Hematopoietic multipotent progenitor cell treated with erythropoietin and hydrocortisone succinate and interleukin-3 and kit ligand, for 8 days (in vitro differentiated cells): ENCODE measurements around the gene ZNF549.

Experiments used
- DNase-seq: peaks from one replicate; pipeline ENCODE4 v3.0.0-alpha.2; 2015

Gene ZNF549

DNA sequence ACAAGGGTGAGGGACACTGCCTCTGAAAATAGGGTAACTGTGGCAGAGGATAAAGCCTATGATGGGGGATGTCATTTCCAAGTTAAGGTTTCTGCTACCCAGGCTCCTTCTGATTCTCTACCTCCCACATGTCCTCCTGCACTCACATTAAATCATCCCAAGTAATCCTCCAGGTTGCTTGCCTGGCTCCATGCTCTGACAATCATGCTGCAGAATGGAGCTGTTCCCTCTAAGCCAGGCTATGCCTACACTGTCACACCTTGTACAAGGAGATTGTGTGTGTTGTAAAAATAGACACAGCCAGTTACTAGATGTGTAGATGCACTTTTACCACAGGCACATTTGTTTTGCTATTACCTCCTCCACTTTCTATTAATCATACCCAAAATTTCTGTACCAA is 43.6 kb downstream of the ZNF549 start:
- no peak for DNase-seq

DNA sequence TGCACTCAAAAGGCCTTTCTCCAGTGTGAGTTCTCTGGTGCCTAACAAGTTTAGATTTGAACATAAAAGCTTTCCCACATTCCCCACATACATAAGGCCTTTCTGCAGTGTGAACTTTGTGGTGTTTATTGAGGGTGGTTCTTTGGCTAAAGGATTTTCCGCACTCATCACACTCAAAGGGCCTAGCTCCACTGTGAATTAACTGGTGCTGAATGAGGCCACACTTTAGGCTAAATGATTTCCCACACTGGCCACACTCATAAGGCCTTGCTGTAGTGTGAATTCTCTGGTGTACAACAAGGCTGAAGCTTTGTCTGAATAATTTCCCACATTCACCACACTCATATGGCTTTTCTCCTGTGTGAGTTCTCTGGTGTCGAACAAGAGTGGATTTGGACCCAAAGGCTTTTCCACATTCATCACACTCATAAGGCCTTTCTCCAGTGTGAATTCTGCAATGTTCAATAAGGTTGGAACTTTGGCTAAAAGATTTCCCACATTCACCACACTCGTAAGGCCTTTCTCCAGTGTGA is 45.3 kb downstream of the ZNF549 start:
- no peak for DNase-seq

DNA sequence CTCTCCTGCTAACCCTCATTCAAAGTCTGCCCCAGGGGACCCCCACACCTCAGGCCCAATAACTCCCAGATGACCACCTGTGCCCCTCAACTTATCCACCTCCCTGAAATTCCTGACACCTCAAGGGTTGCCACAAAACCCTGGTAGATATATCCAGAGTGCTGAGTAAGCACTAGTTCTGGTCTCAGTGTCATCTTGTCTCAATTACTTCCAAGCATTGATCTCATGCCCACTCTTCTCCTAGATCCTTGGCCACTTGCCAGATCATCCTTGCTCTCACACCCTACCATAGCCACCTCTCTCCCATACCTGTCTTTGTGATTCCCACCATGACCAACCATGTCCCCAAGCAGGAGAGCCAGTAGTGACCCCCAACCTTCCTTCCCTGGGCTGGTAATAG is 49.5 kb downstream of the ZNF549 start:
- no peak for DNase-seq

DNA sequence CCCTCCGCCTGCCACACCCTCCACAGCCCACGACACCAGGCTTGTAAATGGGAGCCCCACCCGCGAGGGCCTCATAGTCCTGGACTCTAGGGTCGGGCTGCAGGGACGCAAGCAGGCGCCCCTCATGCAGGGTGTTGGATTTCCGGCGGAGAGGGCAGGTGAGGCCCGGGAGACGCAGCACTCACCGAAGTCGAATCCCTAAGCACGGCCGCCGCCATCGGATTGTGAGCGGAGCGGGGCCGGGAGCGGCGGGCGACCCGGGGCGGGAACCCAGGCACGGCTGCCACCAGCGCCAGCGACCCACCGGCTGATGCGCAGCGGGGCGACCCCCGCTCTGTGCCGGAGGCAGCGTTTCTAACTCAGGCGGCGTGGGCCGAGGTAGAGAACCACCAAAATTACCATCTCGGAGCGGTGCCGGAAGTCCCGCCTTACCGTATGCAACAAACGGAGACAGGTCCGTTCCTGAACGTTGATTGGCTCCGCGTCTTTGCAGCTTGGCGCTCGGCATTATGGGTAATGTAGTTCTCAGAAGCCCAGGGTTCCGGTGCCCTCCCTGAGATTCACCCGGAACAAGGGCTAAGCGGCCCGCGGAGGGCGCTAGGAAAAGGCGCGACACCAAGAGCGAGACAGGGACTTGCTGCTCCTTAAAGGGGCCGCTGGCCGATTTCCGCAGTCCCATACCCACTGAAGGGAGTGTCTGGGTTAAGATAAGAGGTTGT is 51.5 kb downstream of the ZNF549 start, which contains the start of gene ZNF416:
TSS of gene ZNF416 (minus strand) at position 425 of the 719 bp plus-strand sequence. CDS start at position 218, 207 bp downstream.
- peak; percentile 99 for DNase-seq

DNA sequence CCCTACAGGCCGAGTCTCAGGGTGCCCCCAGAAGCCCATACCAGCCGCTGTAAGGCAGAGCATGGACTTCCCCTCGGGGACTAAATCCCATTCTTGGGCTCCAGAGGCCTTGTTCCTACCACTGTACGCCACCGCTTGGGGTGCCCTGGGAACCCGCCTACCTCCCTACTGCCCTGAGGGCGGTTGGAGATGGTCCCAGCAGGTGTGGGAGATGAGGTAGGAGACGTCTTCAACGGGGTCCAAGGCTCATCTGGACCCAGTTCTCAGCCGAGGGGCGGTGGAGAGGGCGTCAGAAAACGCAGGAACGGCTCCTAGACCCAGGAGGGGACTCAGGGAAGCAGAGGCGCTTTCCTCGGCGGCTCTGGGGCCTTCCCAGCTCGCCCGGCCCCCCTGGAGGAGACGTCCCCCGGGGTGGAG is 56.0 kb downstream of the ZNF549 start:
- no peak for DNase-seq

DNA sequence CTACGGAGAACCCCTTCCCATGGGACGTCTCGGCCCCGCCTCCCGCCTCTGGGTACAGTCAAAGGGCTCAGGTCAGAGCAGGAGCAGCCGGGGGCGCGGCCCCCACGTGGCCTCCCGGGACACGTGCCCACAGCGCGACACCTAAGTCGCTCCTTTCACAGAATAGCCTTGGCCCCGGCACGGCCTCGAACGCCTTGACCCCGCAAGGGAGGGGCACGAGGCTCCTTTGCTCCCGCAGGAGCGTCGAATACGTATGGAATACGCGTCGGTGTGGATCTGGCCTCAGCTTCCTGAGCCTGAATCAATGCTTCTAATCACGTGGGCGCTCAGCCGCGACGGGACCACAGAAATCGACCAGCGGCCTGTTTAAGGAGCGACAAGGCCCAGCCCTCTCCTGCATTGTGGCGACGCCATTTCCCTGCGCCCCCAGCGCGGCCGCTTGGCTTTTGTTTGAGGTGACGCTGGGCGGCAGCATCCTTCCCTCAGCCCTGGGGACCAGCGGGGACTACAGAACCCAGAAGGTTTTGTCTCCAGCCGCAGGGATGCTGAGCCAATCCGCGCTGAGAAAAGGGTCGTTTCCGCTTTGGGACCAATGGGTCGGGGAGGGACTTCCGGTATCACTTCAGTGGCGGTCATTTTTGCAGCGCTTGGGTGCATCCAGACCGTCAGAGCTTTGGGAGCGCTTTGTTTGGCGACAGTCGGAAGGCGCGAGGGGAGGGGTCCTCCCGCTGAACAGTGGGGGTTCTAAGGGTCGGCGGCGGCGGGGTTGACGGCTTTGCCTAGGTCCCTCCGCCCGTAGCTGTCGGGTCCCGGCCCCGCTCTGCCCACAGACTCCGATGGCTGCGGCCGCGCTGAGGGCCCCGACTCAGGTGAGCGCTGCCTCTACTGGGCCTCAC is 56.6 kb downstream of the ZNF549 start, which contains the start of gene ZIK1:
TSS of gene ZIK1 (plus strand) at position 625 of the 896 bp plus-strand sequence. CDS start at position 837, 212 bp downstream.
- peak; percentile 97 for DNase-seq

DNA sequence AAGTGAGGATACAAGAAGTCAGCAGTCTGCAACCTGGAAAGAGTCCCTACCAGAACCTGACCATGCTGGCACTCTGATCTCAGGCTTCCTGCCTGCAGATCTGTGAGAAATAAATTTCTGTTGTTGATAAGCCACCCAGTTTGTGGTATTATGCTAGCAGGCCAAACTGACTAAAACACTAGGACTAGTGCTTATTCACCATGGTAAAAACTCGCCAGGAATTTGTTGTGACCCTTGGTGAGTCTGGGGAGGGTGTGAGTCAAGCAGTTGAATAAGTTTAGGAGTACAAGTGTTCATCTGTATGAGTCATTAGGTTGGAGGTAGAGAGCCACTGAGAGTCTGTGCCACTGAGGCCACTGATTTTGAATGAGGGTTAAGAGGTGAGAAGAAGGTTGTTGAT is 60.4 kb downstream of the ZNF549 start:
- no peak for DNase-seq

DNA sequence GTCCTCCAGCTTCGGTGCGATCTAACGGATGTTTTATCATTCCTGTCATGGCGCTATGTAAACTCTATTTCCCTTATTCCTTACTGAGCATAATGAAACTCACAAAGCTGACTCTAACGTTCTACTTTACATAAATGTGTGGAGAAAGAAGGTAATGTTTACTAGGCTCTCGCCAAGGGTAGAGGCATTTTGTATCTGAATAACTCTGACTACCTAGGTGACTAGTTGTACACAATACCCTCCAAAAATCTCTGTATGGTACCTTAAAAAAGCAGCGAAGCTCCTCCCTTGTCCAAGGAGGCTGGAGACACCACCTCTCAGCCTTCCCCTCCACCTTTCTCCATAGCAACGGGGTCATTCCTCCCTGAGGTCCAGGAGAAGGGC is 72.2 kb downstream of the ZNF549 start:
- DNase-seq = no peak

DNA sequence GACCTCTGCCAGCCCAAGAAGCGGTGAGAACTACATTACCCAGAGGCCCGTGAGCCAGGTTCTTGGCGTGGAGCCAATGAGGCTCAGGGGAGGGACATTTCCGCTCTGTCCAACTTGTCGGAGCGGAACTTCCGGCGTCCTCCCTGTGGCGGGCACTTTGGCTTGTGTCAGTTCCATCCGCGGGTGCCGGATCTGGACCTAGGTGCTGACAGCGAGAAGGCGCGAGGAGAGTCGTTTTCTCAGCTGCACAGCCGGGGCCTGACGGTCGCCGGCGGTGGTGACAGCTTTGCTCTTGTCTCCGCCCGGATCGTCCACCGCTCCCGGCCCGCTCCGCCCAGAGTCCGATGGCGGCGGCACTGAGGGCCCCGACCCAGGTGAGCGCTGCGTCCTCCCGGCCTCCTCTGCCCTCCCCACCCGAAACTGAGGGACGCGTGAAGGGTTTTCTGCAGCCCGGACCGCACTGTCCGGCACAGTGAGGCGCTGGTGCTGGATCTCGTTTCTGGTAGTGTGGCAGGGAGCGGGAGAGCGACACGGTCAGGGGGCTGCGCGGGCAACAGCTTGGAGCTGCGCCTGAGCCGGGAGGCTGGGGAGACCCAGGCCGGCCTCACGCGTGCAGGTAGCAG is 72.7 kb downstream of the ZNF549 start, which contains the start of gene ZNF530:
TSS of gene ZNF530 (plus strand) at position 125 of the 623 bp plus-strand sequence. CDS start 4,461 bp downstream, outside the sequence.
- peak; percentile 97 for DNase-seq

DNA sequence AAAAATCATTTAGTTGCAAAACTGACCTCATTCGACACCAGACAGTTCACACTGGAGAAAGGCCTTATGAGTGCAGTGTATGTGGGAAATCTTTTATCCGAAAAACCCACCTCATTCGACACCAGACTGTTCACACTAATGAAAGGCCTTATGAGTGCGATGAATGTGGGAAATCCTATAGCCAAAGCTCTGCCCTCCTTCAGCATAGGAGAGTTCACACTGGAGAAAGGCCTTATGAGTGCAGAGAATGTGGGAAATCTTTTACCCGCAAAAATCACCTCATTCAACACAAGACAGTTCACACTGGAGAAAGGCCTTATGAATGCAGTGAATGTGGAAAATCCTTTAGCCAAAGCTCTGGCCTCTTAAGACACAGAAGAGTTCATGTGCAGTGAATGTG is 79.8 kb downstream of the ZNF549 start:
- DNase-seq = no peak
